Fibroblast of the conjunctiva (primary cell): ENCODE measurements around the gene CRISPLD2.

Experiments
- DNase-seq: peaks from one replicate; pipeline ENCODE4 v3.0.0-alpha.2; 2010; ENCODE audit warnings: low read depth

The CRISPLD2 gene

GRCh38 chr16:84884596-84885341 is 65.0 kb downstream of the CRISPLD2 start:
- no peak for DNase-seq

GRCh38 chr16:84885342-84885910 is 65.6 kb downstream of the CRISPLD2 start:
- DNase-seq = no peak

DNA sequence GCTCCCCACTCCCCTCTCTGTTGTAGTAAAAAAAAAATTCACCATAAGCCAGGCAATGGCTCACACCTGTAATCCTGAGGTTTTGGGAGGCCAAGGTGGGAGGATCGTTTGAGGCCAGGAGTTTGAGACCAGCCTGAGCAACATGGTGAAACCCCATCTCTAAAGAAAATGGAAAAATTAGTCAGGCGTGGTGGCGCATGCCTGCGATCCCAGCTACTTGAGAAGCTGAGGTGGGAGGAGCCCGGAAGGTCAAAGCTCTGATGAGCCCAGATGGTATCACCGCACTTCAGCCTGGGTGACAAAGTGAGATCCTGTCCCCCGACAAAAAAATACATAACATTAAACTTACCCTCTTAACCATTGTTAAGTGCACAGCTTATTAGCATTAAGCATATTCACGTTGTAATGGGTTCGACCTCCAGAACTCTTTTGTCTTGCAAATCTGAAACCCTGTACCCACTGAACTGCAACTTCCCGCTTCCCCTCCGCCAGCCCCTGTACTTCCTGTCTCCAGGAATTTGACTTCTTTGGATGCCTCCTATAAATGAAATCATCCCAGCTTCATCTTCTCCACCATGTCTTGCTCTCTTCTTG is 66.8 kb downstream of the CRISPLD2 start:
- no peak for DNase-seq

- no peak for DNase-seq
Observed at GRCh38 chr16:84887207-84887606, 67.4 kb downstream of the CRISPLD2 start.

GRCh38 chr16:84888450-84888849 is 68.7 kb downstream of the CRISPLD2 start:
- no peak for DNase-seq

GRCh38 chr16:84889066-84889465 is 69.3 kb downstream of the CRISPLD2 start:
- DNase-seq = no peak

DNA sequence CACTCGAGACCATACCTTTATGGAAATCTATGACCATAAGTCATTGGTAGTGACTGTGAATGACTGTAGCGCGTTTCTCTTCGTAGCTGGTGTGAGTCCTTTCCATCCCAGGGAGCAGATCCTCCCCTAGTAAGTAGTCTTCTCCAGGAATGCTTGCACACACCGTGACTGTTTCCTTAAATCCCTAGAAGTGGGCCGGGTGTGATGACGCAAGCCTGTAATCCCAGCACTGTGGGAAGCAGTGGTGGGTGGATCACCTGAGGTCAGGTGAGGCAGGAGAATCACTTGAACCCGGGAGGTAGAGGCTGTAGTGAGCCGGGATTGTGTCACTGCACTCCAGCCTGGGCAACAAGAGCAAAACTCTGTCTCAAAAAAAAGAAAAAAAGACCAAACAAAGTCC is 70.6 kb downstream of the CRISPLD2 start:
- DNase-seq = no peak

DNA sequence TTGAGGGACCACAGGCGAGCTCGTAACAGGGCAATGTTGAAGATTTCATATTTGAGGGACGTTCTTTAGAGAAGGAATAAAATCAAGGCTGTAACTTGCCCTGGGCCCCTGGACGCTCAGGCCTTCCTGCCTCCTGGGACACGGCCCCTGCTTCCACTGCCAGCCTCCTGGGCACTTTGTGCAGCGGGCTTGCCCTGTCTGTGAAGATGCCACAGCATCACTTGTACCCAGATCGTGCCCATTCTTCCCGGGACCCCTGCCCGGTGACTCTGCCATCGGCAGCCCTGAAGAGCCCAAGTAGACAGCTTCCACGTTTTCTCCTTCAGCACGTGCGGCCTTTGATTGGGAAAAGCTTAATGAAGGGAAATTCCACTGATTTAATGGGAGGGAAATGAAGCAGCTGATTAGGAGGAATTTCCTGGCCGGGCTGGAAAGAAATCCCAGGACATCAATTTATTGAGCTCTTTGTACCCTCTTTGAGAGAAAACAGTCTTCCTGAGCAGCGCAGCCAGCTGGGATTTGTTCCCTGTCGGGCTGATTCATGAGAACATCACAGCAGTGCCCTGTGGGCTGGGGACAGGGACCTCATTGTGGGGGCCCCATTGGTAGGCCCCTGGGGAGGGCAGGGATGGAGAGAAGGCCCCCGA is 71.5 kb downstream of the CRISPLD2 start:
- DNase-seq = no peak

DNA sequence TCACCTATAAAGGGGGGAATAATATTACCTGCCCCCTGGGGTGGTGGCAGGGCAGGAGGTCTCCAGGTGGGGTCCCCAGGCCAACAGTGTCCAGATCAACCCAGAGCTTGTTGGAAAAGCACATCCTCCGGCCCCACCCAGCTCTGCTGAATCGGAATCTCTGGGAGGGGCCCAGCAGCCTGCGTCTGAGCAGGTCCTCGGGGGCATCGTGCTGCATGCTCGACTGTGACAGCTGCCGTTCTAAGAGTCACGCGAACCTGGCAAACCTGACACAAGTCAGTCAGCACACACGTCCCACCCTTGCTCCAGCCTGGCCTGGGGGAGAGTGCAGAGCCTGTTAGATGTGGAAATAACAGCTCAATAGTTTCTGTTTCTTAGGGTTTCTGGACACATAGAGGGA is 72.3 kb downstream of the CRISPLD2 start:
- no peak for DNase-seq

DNA sequence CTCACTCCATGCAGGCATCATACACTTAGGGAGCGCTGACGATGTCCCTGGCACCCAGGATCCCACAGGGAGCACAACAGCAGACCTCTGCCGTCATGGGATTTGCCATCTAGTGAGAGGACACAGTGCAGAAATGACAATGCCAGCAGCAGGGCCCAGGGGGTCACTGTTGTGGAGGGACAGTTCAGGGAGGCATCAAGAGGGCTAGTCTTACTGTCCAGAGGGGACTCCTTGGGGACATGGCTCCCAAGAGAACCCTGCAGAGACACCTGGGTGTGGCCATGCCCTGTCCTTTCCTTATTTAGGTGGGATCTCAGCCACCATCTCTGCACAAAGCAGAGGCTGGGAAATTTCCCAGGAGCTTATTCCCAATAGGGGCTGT is 73.7 kb downstream of the CRISPLD2 start:
- no peak for DNase-seq

- DNase-seq = no peak
Observed at GRCh38 chr16:84893849-84894599, 74.2 kb downstream of the CRISPLD2 start.

DNA sequence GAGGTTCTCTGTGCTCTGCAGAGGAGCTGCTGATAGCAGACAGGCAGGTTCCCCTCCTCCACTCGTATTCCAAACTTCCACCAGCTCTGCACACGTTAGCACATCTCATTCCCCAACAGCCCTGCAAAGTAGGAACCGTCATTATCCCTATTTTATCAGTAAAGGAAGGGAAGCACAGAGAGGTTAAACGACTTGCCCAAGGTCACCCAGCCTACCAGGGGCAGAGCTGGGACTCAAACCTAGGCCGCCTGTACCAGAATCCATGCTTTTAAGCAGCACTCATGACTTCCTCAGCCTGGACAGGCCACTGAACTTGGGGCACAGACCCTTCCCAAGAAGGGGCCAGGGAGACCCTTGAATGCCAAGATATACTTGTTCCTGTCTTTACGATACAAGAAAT is 75.2 kb downstream of the CRISPLD2 start:
- no peak for DNase-seq

GRCh38 chr16:84896847-84897246 is 77.1 kb downstream of the CRISPLD2 start:
- no peak for DNase-seq

- DNase-seq = no peak
Observed at GRCh38 chr16:84897911-84898377, 78.2 kb downstream of the CRISPLD2 start.

- DNase-seq = no peak
Observed at GRCh38 chr16:84898447-84898846, 78.7 kb downstream of the CRISPLD2 start.

- DNase-seq = no peak
Observed at GRCh38 chr16:84899414-84899813, 79.6 kb downstream of the CRISPLD2 start.

GRCh38 chr16:84905965-84906460 is 86.2 kb downstream of the CRISPLD2 start:
- no peak for DNase-seq

DNA sequence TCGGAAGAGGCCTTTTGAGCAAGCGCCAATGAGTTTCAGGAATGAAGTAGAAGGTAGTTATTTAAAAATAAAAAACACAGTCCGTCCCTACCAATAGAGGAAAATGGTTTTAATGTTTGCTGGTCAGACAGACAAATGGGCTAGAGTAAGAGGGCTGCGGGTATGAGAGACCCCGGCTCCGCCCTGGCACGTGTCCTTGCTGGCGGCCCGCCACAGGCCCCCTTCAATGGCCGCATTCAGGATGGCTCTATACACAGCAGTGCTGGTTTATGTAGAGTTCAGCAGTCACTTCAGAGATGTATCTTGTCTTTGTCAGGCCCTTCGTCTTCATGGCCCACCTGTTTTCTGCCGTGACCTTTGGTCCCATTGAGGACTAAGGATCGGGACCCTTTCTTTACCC is 87.3 kb downstream of the CRISPLD2 start:
- DNase-seq = no peak

DNA sequence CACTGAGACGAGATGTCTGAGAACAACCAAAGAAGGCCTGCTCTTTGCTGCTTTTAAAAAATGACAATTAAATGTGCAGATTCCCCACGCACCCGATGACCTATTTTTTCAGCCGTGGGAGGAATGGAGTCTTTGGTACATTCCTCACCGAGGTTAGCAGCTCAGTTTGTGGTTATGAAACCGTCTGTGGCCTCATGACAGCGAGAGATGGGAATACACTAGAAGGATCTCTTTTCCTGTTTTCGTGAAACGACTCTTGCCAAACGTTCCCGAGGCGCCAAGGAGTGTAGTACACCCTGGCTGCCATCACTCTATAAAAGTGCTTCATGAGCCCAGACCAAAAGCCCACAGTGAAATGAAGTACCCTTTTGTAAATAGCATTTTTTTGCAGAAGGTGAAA is 87.8 kb downstream of the CRISPLD2 start:
- DNase-seq = no peak

- DNase-seq = no peak
Observed at GRCh38 chr16:84909476-84910085, 89.8 kb downstream of the CRISPLD2 start.

- DNase-seq = no peak
Observed at GRCh38 chr16:84911486-84912216, 91.9 kb downstream of the CRISPLD2 start.
